GM13977 (cell line): ENCODE data around the gene OR5AS1.
"Not testable (repeated sequence)": the region's sequence is repeated elsewhere in the genome, so short reads cannot be mapped to it uniquely, and the experiment has no call there.

ENCODE experiments used
- DNase-seq: peaks from one replicate; pipeline ENCODE4 v3.0.0; 2012; ENCODE audit warnings: low spot score
- CTCF ChIP-seq: IDR thresholded peaks from 2 replicates; pipeline ENCODE4 v1.5.1; 2012; ENCODE audit warnings: mild to moderate bottlenecking, control low read depth; ENCODE audit not compliant: insufficient read depth; ENCODE audit errors: extremely low read depth, missing control alignments
- in situ Hi-C: fragments of 300-500 bp; cut with MboI; formaldehyde crosslinking; loops from one replicate; pipeline ENCODE4 v1.12.0; 2022; ENCODE audit warnings: low sequenced_read_pairs, low pct_unique_long_range_greater_than_20kb, mixed read lengths, inconsistent platforms; ENCODE audit not compliant: unreplicated experiment

OR5AS1 gene

GRCh38 chr11:56058260-56058780 is 30.9 kb downstream of the OR5AS1 start:
- DNase-seq, in situ Hi-C loops: not testable (repeated sequence)

GRCh38 chr11:56066980-56067379 is 39.5 kb downstream of the OR5AS1 start:
- no peak for DNase-seq
- TF ChIP-seq CTCF: no peak
- in situ Hi-C loops: no loop called here
